ENCODE results near the gene OXSR1. TPM values are rescaled to one million over a fixed set of nuclear protein-coding genes. Genes with fewer than 3 reads are reported as not detected.

Gene OXSR1
- total RNA-seq, 4 donors from 2014 or later, result 17.3 to 49.7 (median 28.7) TPM

DNA sequence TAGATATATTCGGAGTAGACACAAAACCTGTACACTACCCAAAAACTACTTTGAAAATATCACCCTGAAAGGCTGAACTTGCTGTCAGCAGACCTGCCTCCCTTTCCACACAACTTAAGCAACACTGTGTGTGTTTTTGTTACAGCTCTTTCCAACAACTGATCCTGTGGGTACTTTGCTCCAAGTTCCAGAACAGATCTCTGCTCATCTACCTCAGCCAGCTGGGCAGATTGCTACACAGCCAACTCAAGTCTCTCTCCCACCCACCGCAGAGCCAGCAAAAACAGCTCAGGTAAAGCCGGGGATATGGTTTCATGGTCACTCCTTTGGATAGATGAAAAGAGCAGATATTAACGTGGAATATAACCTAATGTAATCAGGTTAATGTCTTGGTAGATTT lies 80.6 kb downstream of the OXSR1 start:
- peaks cover 0 to 38% (median 0%) of the 10 kb centered on the region in 3 donors for H3K36me3 ChIP-seq
- H3K4me1 ChIP-seq, result no peaks in the 10 kb centered on the region
- no peaks in the 10 kb centered on the region for H3K27me3 ChIP-seq
- no peaks in the 10 kb centered on the region for H3K9me3 ChIP-seq
- DNase-seq, result no peak
- H3K4me3 ChIP-seq, result no peak overlapping the region
- H3K27ac ChIP-seq, result no peak overlapping the region
- no peak for TF ChIP-seq POLR2A (IDR thresholded peaks at IDR 0.05)
- TF ChIP-seq, protein P1, sequence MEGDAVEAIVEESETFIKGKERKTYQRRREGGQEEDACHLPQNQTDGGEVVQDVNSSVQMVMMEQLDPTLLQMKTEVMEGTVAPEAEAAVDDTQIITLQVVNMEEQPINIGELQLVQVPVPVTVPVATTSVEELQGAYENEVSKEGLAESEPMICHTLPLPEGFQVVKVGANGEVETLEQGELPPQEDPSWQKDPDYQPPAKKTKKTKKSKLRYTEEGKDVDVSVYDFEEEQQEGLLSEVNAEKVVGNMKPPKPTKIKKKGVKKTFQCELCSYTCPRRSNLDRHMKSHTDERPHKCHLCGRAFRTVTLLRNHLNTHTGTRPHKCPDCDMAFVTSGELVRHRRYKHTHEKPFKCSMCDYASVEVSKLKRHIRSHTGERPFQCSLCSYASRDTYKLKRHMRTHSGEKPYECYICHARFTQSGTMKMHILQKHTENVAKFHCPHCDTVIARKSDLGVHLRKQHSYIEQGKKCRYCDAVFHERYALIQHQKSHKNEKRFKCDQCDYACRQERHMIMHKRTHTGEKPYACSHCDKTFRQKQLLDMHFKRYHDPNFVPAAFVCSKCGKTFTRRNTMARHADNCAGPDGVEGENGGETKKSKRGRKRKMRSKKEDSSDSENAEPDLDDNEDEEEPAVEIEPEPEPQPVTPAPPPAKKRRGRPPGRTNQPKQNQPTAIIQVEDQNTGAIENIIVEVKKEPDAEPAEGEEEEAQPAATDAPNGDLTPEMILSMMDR (IDR thresholded peaks at IDR 0.05), result no peak

DNA sequence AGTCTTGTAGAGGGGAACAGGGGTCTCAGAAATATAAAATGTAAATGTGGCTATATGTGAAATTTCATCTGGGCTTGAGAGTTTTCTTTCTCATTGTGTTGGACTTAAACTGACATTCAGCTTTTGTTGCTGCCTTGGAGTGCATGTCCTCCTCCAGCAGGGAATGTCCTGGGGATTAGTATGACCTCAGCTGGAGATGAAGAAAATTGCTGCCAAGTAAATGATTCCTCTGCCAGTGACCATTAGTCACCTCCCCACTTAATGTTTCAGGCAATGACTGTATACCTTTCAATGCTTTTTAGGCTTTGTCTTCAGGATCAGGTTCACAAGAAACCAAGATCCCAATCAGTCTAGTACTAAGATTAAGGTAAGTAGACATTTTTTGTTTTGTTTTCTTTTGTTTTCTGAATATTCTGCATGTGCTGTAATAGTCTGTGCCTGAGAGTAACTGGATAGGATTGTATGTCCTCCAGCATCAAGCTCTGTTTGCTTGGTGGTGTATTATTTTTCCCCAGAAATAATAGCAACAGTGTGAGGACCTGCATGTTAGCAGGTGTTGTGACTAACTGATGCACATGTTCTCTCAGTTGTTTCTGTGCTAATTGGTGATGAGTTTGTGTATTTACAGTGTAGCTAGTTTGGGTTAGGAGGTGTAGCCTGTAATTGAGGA lies 82.2 kb downstream of the OXSR1 start:
- Histone ChIP-seq H3K9me3 (no peaks in the 10 kb centered on the region), H3K27me3 (no peaks in the 10 kb centered on the region), H3K4me3 (no peak overlapping the region), H3K27ac (no peak overlapping the region), H3K4me1 (no peaks in the 10 kb centered on the region), H3K36me3 (peaks cover 0 to 54% (median 0%) of the 10 kb centered on the region in 3 donors)
- TF ChIP-seq POLR2A (IDR thresholded peaks at IDR 0.05), result no peak
- TF ChIP-seq, protein P1 (IDR thresholded peaks at IDR 0.05), result peak in 3 of 6 experiments; percentile 18 to 29 (median 22)
- no peak for DNase-seq

DNA sequence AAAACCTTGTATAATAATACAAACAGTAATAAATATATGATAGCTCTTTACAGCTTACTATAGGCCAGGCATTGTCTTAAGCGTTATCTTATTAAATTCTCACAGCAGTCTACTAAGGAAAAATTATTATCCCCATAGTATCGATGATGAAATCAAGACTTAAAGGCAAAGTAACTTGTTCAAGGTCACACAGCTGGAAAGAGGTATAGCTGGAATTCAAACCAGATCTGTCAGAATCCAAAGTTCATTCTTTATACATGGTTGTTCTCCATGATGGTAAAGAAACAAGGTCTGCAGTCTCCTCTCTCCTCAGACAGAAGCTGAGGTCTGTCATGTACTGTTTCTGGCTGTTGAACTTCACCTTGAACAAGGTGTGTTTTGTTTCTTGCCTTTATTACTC lies 84.9 kb downstream of the OXSR1 start:
- Histone ChIP-seq H3K36me3 (peaks cover 0 to 76% (median 0%) of the 10 kb centered on the region in 3 donors), H3K4me3 (no peak overlapping the region), H3K4me1 (no peaks in the 10 kb centered on the region), H3K27me3 (no peaks in the 10 kb centered on the region), H3K27ac (no peak overlapping the region), H3K9me3 (no peaks in the 10 kb centered on the region)
- DNase-seq, result no peak
- TF ChIP-seq POLR2A (IDR thresholded peaks at IDR 0.05), result no peak
- TF ChIP-seq, protein P1 (IDR thresholded peaks at IDR 0.05), result no peak

DNA sequence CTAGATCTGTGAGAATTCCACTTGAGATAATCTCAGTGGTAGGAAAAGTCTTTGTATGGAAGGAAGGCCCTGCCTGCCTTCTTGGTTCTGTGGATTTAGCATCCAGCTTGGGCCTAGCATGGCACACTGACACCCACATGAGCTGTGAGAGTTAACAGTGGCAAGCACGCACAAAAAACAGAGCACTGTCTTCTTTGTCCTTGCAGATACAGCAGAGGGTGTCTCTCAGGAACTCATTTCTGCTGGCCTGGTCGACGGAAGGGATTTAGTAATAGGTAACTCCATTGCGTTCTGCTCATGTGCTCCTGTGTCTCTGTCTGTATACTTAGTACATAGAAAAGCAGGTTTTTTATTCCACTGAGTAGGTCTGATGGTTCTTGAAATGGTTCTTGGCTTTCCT lies 85.9 kb downstream of the OXSR1 start:
- H3K36me3 ChIP-seq, result peaks cover 0 to 69% (median 0%) of the 10 kb centered on the region in 3 donors
- H3K4me1 ChIP-seq, result no peaks in the 10 kb centered on the region
- no peaks in the 10 kb centered on the region for H3K9me3 ChIP-seq
- H3K27ac ChIP-seq, result no peak overlapping the region
- TF ChIP-seq, protein P1 (IDR thresholded peaks at IDR 0.05), result no peak
- TF ChIP-seq POLR2A (IDR thresholded peaks at IDR 0.05), result no peak
- no peaks in the 10 kb centered on the region for H3K27me3 ChIP-seq
- no peak overlapping the region for H3K4me3 ChIP-seq
- DNase-seq, result no peak

DNA sequence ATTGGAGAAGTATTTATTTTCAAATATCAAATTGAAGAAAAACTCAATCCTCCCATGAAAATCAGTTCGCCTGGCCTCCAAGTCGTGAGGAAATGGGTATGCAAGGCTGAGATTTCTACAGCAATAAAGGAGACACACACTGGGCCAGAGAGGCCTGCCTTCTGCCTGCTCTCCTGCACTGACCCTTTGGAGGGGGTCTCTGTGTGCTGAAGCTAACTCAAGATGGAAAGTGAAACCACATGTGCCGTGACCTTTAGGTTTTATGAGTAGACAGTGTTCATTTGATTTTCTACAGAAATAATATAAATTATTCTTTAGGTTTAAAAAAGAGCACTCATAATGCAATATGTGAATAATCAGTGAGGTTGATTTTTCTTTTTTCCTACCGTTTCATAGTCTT lies 88.4 kb downstream of the OXSR1 start:
- no peak for DNase-seq
- peaks cover 0 to 53% (median 0%) of the 10 kb centered on the region in 3 donors for H3K36me3 ChIP-seq
- no peak overlapping the region for H3K27ac ChIP-seq
- H3K27me3 ChIP-seq, result no peaks in the 10 kb centered on the region
- TF ChIP-seq, protein P1 (IDR thresholded peaks at IDR 0.05), result no peak
- TF ChIP-seq POLR2A (IDR thresholded peaks at IDR 0.05), result no peak
- H3K9me3 ChIP-seq, result no peaks in the 10 kb centered on the region
- H3K4me1 ChIP-seq, result no peaks in the 10 kb centered on the region
- no peak overlapping the region for H3K4me3 ChIP-seq

Measured in Peyer's patch (tissue), 4 donors.